HG03558 (cell line): Measurements from ENCODE around the gene OR6S1.
A peak's percentile ranks its signal among the peaks of the same experiment; 100 is the strongest.
"Not testable (repeated sequence)": the region's sequence is repeated elsewhere in the genome, so short reads cannot be mapped to it uniquely, and the experiment has no call there.

ENCODE experiments used
- ATAC-seq: cut with Tn5 transposase; IDR thresholded peaks from one replicate; pipeline ENCODE4 v1.9.1; 2021; ENCODE audit warnings: moderate number of reproducible peaks; ENCODE audit not compliant: unreplicated experiment; ENCODE audit errors: extremely low read depth

The OR6S1 gene

DNA sequence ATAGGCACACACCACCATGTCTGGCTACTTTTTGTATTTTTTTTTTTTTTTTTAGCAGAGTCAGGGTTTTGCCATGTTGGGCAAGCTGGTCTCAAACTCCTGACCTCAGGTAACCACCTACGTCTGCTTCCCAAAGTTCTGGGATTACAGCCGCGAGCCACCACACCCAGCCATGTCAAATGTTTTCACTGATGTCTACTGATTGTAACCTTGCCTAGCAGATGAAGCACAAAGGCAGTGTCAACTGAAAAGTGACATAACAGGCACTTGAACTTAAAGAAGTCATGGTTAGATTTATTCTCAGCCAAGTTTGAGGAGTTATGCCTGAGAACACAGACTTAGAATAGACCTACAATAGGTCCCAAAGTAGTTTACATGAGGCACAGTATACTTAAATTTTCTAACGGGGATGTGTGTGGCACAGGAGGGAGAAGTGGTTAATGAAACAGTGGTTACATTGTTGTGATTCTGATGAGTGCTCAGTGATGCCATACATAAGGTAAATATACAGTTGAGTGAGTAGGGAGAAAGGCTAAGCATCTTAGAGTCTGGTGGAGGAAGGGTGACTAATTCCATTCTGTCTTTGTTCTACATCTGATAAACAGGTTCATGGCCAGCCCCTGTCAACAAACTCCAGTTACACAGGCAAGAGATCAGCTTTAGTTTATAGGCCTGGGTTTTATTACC lies 30.2 kb upstream of the OR6S1 start:
- no peak for ATAC-seq

DNA sequence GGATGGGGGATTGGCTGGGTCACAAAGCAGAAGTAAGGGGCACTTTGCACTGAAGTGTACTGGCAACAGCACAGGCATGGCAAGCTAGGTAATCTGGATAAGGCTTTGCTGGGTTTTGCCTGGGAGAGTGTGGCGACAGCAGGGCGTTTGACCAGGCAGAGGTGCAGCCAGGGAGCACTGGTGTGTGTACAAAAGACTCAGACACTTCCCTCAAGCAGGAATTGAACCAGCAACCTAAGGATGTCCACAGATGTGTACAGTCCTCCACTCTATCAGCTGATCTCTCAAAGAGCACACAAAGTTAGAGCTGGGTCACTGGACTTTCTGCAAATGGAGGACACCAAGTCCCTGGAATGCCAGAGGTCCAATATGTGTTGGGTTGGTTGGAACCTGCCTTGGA lies 27.5 kb upstream of the OR6S1 start:
- no peak for ATAC-seq

GRCh38 chr14:20667957-20668356 lies 26.5 kb upstream of the OR6S1 start:
- ATAC-seq: peak; percentile 62

GRCh38 chr14:20666400-20666961 lies 25.0 kb upstream of the OR6S1 start:
- ATAC-seq: not testable (repeated sequence)

- no peak for ATAC-seq
Measured at GRCh38 chr14:20662968-20663732, 21.7 kb upstream of the OR6S1 start.

DNA sequence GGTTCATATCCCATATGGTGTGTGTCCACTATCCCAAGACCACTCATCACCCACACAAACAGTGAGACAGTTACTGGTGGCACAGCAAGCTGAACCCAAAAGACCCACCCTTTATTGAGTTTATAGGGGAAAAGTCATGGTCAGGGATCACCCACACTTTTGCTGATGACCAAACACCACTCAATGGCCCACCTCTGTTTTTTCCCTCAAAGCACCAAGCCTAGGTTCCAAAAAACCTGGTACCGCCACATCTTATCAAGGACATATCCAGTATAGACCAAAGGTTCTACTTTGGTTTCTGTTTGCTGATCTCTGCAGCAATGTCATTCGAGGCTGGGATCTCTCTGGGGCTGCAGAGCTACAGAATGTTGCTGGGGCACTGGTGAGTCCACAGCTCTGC lies 19.7 kb upstream of the OR6S1 start:
- no peak for ATAC-seq

- no peak for ATAC-seq
Measured at GRCh38 chr14:20659813-20660395, 18.4 kb upstream of the OR6S1 start.

DNA sequence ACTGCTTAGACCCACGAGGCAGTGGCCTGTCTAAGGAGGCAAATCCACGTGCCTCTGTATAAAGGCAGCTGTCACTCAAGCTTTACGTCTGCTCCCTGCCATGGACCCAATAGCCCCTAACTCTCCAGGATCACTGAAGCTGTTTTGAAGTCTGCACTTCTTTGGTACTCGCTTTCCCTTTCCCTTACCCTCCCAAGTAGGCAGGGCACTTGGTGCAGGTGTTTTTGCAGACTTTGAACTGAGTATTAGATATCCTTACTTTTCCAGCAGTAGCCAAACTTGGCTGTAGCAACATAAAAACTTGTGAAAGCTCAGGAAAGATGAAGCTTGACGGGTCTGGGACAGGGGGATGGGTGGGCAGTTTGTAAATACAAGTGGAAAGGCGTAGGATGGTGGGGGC lies 17.8 kb upstream of the OR6S1 start:
- no peak for ATAC-seq

- ATAC-seq: no peak
Measured at GRCh38 chr14:20658246-20658645, 16.8 kb upstream of the OR6S1 start.

DNA sequence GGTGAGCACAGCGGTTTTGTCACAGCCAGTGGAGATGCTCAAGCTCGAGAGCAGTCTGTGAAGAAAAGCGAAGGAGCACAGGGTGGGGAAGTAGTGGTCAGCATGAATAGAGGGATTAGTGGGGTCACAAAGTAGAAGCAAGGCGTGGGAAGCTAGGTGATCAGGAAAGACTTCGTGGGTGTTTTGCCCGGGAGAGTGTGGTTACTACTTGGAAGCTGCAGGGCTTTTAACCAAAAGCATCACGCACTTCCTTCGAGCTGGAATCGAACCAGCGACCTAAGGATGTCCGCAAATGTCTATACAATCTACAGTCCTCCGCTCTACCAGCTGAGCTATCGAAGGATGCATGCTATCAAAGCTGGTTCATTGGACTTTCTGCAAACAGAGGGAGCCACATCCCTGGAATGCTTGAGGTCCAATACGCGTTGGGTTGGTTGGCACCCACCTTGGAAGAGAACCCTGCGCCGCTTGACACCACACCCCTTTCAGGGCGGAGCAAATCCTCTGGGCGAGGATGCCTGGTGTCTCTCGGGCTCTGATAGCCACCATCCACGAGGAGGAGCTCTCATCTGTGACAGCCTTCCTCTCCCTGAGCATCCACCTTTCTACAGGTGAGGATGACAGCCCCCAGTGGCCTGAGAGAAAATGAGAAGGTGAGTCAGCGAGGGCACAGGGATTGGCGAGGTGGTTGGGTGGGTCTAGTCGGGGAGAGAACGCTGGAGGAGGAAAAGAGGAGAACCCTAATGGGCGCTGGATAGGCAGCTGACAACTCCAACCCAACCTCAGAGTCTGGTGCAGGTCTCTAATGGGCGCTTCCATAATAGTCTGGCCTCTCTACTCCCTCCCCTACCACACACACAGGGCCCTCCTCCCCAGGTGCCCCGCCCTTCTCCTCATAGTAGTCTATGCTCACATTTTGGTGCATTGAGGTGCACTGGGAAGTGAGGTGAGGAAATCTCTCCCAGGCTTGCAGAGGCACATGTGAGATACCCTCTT lies 16.0 kb upstream of the OR6S1 start:
- ATAC-seq: no peak

GRCh38 chr14:20656274-20656673 lies 14.8 kb upstream of the OR6S1 start:
- no peak for ATAC-seq

GRCh38 chr14:20655851-20656250 lies 14.4 kb upstream of the OR6S1 start:
- ATAC-seq: no peak

DNA sequence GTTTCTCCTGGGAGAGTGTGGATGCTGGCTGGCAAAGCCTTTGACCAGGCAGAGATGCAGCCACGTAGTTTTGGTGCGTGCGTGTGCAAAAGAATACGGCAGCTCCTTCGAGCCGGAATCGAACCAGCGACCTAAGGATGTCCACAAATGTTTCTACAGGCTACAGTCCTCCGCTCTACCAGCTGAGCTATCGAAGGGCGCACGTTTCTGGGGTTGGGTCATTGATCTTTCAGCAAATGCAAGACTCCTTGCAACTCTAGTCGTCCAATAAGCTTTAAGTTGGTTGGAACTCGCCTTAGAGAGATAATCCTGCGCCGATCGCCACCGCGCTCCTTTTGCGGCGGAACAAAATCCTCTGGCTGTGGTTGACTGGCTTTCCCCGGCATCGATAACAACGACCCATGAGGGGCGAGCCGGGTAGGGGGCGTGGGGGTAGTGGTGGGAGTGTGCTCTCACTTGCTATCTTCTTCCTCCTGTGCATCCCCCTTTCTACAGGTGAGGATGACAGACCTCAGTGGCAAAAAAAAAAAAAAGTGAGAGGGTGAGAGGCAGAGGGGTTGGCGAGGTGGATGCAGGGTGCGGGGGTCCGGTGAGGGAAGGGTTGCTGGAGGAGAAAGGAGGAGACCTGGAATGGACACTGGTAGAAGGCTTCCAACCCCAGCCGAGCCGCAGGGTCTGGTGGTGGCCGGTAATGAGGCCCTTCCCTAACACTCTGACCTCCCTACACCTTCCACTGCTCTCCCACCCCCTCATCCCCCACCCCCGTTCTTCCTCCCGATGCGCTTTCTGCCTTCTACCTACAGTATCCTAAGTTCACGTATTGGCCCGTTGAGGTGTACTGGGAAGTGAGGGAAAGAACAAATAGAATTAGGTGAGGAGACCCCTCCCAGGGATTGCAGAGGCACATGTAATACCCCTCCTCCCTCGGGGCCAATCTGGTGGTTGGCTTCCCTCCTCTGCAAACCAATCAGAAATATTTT lies 11.8 kb upstream of the OR6S1 start:
- ATAC-seq: peak; percentile 51

DNA sequence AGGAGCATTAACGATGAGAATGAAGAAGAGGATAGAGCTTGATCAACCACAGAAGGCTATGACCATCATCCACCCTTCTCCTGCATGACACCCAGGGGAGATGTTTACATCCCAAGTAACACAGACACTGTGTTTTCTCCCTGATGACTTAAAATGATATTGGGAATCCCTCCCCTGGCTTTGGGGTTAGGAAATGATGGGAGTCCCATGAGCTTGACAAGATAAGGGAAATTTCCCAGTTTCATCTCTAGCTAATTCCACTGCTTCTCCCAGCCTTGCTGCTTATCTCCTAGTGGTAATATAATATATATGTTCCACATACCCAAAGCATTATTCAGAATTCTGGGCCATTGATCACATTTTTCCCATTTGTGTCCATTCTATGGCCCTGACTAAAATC lies 4.0 kb upstream of the OR6S1 start:
- ATAC-seq: no peak

DNA sequence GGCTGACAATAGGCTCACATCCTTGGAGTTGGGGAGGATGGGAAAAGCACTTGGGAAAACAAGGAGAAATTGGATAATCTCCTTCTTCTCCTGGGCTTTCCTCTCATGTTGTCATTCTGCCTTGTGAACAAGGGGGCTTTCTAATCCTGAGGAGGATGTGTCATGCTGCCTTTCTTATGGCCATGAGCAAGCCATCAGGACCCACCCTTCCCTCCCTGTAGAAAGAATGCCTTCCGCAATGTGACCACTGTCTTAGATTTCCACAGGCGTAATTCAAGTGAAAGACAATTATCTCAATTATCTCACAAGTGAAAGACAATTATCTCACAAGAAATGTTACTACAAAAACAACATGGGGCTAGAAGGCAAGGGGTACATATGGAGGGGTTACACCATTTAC lies 3.0 kb upstream of the OR6S1 start:
- ATAC-seq: no peak

DNA sequence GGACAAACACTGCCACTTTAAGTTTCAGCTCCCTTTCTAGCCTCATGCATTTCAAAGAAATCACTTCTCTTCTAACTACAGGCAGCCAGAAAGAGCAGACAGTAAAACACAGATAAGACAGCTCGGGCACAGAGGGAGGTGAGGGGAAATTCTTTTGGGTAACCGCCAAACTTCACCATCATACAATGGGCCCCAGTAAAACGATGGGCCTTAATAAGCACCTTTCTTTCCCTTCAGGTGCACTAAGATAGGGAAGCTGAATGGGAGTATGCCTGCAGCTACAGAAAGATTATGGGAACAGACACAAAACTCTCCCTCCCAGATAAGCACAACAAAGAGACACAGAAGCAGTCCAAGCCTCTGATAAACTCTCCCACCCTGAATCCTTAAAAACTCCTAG lies 1.3 kb upstream of the OR6S1 start:
- ATAC-seq: not testable (repeated sequence)

GRCh38 chr14:20642182-20642581 lies 691 bp upstream of the OR6S1 start:
- no peak for ATAC-seq

- ATAC-seq: peak; percentile 47
Measured at GRCh38 chr14:20632831-20633691, 8.4 kb downstream of the OR6S1 start.
